ENCODE measurements around the gene TBC1D10A.

GRCh38 chr22:30248484-30248883 is 78.3 kb downstream of the TBC1D10A start:
- TF ChIP-seq ZFP3 (CRISPR knock-in tag; IDR thresholded peaks at IDR 0.05) (no peak), ZFP30 (CRISPR knock-in tag; IDR thresholded peaks at IDR 0.05) (no peak), TCF4 (CRISPR knock-in tag; IDR thresholded peaks at IDR 0.05; ENCODE audit: borderline replicate concordance) (no peak), BACH2 (CRISPR knock-in tag; IDR thresholded peaks at IDR 0.05; ENCODE audit: borderline replicate concordance) (no peak), ZC3H10 (CRISPR knock-in tag; IDR thresholded peaks at IDR 0.05) (no peak), PATZ1 (CRISPR knock-in tag; IDR thresholded peaks at IDR 0.05; ENCODE audit: borderline replicate concordance) (no peak), ZNF8 (CRISPR knock-in tag; IDR thresholded peaks at IDR 0.05) (no peak)
